ENCODE measurements around the gene SAPCD1.

The SAPCD1 gene

DNA sequence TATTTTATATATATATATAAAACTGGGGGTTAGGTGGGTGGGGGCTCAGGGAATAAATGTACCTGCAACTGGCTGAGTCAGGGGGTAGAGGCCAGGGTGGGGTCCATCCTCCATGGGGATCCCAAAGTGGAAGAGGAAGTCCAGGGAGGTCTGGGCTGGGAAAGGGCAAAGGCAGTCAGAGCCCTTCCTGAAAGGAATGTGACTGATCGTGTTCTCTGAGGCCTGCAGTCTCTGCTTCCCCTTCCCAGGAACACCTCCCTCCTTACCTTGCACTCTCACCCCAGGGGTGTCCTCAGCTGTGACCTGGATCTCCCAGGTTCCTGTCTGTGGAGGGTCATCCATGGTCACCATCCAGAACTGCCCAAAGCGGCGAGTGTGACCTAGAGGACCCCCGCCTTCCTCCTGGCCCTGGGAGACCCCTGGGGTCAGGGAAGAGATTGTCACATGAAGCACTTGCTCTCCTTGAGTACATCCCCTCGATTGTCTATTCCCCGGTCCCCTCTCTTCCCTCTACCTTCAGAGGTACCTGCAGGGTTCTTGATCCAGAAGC lies 4.7 kb downstream of the SAPCD1 start:
- H3K4me1 ChIP-seq (ENCODE audit: control insufficient read depth in 1 of 2, insufficient read depth in 1 of 2, low read depth in 1 of 2, low read length in 1 of 2): peaks cover 26 to 27% of the 10 kb centered on the region in 2 experiments
- H3K4me3 ChIP-seq (ENCODE audit: low read depth in 1 of 2, low read length in 1 of 2): no peak overlapping the region
- H3K27me3 ChIP-seq: no peaks in the 10 kb centered on the region
- no peaks in the 10 kb centered on the region for H3K36me3 ChIP-seq
- no peaks in the 10 kb centered on the region for H3K9me3 ChIP-seq
- TF ChIP-seq, protein P1, sequence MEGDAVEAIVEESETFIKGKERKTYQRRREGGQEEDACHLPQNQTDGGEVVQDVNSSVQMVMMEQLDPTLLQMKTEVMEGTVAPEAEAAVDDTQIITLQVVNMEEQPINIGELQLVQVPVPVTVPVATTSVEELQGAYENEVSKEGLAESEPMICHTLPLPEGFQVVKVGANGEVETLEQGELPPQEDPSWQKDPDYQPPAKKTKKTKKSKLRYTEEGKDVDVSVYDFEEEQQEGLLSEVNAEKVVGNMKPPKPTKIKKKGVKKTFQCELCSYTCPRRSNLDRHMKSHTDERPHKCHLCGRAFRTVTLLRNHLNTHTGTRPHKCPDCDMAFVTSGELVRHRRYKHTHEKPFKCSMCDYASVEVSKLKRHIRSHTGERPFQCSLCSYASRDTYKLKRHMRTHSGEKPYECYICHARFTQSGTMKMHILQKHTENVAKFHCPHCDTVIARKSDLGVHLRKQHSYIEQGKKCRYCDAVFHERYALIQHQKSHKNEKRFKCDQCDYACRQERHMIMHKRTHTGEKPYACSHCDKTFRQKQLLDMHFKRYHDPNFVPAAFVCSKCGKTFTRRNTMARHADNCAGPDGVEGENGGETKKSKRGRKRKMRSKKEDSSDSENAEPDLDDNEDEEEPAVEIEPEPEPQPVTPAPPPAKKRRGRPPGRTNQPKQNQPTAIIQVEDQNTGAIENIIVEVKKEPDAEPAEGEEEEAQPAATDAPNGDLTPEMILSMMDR (IDR thresholded peaks at IDR 0.05): no peak
- peak overlapping the region; percentile 26 for H3K27ac ChIP-seq

DNA sequence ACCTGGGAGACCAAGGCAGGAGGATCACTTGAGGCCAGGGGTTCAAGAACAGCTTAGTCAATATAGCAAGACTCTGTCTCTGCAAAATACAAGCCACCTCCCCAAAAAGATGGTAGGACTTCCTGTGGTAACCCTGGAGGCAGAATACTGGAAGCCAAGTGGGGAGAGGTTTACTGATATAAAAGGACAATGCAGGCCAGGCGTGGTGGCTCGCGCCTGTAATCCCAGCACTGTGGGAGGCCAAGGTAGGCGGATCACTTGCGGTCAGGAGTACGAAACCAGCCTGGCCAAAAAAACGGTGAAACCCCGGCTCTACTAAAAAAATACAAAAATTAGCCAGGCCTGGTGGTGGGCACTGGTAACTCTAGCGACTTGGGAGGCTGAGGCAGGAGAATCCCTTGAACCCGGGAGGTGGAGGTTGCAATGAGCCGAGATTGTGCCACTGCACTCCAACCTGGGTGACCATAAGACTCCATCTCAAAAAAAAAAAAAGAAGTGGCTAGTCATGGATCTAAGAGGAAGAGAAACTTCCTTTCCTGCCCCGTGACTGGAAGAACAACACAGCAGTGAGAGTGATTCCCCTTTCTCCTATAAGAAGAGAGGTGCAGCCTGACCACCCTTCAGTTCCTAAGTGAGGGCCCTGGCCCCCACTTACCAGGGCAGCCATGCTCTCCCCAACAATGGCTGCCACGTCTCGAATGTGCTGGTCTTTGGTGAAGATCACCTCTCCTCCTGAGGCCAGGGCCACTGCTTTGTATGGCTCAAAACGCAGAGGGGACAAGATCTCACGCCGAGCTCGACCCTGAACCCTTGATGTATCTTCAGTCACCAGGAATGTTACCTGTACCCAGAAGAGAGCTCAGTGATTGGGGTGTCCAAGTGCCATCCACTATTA lies 6.2 kb downstream of the SAPCD1 start:
- no peaks in the 10 kb centered on the region for H3K27me3 ChIP-seq
- no peaks in the 10 kb centered on the region for H3K9me3 ChIP-seq
- TF ChIP-seq, protein P1 (IDR thresholded peaks at IDR 0.05): no peak
- peak overlapping the region; percentile 80 for H3K27ac ChIP-seq
- no peaks in the 10 kb centered on the region for H3K36me3 ChIP-seq
- H3K4me1 ChIP-seq (ENCODE audit: control insufficient read depth in 1 of 2, insufficient read depth in 1 of 2, low read depth in 1 of 2, low read length in 1 of 2): peaks cover 26 to 27% of the 10 kb centered on the region in 2 experiments
- H3K4me3 ChIP-seq (ENCODE audit: low read depth in 1 of 2, low read length in 1 of 2): peak overlapping the region in 1 of 2 experiments; percentile 30

DNA sequence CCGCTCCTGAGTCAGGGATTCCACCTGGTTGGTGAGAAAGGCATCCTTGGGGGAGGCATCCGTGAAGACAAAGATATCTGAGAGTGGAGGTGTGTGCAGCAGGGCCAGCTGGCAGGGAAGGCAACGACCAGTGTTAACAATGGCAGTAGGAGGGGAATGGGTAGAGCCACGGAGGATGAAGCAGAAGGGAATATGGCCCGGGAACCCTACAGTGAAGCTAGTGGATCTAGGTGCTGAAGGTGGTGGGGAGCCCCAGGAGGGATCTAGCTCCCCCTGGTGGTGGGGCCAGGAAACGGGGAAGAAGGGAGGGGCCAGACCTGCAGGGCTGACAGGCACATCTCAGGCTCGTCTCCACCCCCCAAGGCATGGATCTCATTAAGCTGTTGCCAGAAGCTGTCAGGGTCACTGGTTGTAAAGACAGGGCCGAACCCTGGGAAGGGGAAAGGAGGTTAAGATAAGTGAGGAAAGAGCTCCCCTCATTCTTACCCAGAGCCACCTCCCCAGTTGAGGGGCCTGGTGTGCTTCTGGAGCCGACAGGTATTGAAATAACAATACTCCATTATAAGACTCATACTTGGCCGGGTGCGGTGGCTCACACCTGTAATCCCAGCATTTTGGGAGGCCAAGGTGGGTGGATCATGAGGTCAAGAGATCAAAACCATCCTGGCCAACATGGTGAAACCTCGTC lies 7.4 kb downstream of the SAPCD1 start:
- TF ChIP-seq, protein P1 (IDR thresholded peaks at IDR 0.05): peak; percentile 95
- no peaks in the 10 kb centered on the region for H3K27me3 ChIP-seq
- no peaks in the 10 kb centered on the region for H3K36me3 ChIP-seq
- H3K4me3 ChIP-seq (ENCODE audit: low read depth in 1 of 2, low read length in 1 of 2): peak overlapping the region in 1 of 2 experiments; percentile 29
- H3K9me3 ChIP-seq: no peaks in the 10 kb centered on the region
- H3K4me1 ChIP-seq (ENCODE audit: control insufficient read depth in 1 of 2, insufficient read depth in 1 of 2, low read depth in 1 of 2, low read length in 1 of 2): peaks cover 26 to 27% of the 10 kb centered on the region in 2 experiments
- peak overlapping the region; percentile 80 for H3K27ac ChIP-seq

DNA sequence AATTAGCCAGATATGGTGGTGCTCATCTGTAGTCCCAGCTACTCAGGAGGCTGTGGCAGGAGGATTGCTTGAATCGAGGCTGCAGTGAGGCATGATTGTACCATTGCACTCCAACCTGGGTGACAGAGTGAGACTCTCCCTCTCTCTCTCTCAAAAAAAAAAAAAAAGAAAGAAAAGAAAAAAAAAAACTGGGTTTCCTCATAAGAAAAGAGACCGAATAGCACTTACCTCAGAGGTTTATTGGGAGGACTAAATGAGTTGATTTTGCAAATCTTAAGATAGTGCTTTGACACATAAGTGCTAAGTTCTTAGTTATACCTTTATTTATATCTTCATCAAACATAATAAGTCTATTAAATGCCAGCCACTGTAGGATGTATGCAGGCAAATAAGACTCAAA lies 8.4 kb downstream of the SAPCD1 start:
- Histone ChIP-seq H3K4me1 (ENCODE audit: control insufficient read depth in 1 of 2, insufficient read depth in 1 of 2, low read depth in 1 of 2, low read length in 1 of 2) (peaks cover 26 to 27% of the 10 kb centered on the region in 2 experiments), H3K27ac (no peak overlapping the region), H3K4me3 (ENCODE audit: low read depth in 1 of 2, low read length in 1 of 2) (no peak overlapping the region), H3K27me3 (no peaks in the 10 kb centered on the region), H3K9me3 (no peaks in the 10 kb centered on the region), H3K36me3 (no peaks in the 10 kb centered on the region)
- TF ChIP-seq, protein P1 (IDR thresholded peaks at IDR 0.05): no peak

DNA sequence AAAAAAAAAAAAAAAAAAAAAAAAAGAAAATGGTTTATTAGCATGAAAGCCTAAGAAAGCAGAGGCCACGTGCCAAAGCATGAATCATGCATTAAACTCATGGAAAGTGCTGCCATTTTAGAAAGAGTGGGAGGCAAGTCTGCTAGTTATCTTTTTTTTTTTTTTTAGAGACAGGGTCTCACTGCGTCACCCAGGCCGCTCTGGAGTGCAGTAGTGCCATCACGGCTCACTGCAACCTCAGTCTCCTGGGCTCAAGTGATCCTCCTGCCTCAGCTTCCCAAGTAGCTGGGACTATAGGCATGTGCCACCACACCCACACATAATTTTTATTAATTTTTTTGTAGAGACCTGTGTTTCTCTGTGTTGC lies 9.5 kb downstream of the SAPCD1 start:
- H3K4me1 ChIP-seq (ENCODE audit: control insufficient read depth in 1 of 2, insufficient read depth in 1 of 2, low read depth in 1 of 2, low read length in 1 of 2): peaks cover 26 to 33% of the 10 kb centered on the region in 2 experiments
- TF ChIP-seq, protein P1 (IDR thresholded peaks at IDR 0.05): no peak
- H3K4me3 ChIP-seq (ENCODE audit: low read depth in 1 of 2, low read length in 1 of 2): no peak overlapping the region
- peaks cover 5% of the 10 kb centered on the region for H3K27me3 ChIP-seq
- H3K27ac ChIP-seq: no peak overlapping the region
- H3K36me3 ChIP-seq: no peaks in the 10 kb centered on the region
- no peaks in the 10 kb centered on the region for H3K9me3 ChIP-seq
